A673 (cell line): ENCODE measurements around the gene MAGEF1. TPM values are rescaled to one million over a fixed set of nuclear protein-coding genes. Genes with fewer than 3 reads are reported as not detected.
A peak's percentile ranks its signal among the peaks of the same experiment; 100 is the strongest.

Experiments
- BruUV-seq: library from RNA; stranded (reverse); fragments of 400-500 nt; replicated peaks from 2 replicates; lab custom pipeline; 2021; lab: Mats Ljungman, UMichigan
- CTCF ChIA-PET: fragments of 300-600 bp; sonication (Branson Sonifier 250); formaldehyde crosslinking; loops from one replicate; lab custom pipeline; 2022; ENCODE audit warnings: antibody characterized with exemption; lab: Charles Lee
- POLR2A ChIA-PET: fragments of 300-600 bp; sonication (Branson Sonifier 250); formaldehyde crosslinking; loops from one replicate; lab custom pipeline; 2022; ENCODE audit warnings: antibody characterized with exemption; ENCODE audit not compliant: low non-redundant PET; lab: Charles Lee
- DNase-seq: peaks from one replicate; pipeline ENCODE4 v3.0.0-alpha.2; 2015; ENCODE audit warnings: low spot score
- H3K27ac ChIP-seq: fragments of 200-600 bp; sonication (generic); 2 replicates; pipeline ENCODE4 v1.5.1; 2016; ENCODE audit warnings: mixed run types, low read depth, mild to moderate bottlenecking, mixed read lengths, antibody characterized with exemption, low read length; ENCODE audit not compliant: poor library complexity, severe bottlenecking
- H3K27me3 ChIP-seq: fragments of 200-600 bp; sonication (generic); replicated peaks from 2 replicates; pipeline ENCODE4 v1.6.1; 2017; ENCODE audit warnings: mixed run types, low read depth, mild to moderate bottlenecking, mixed read lengths, antibody characterized with exemption, low read length; ENCODE audit not compliant: insufficient read depth, poor library complexity
- H3K36me3 ChIP-seq: fragments of 200-600 bp; sonication (generic); 2 replicates; pipeline ENCODE4 v1.6.1; 2016; ENCODE audit warnings: mixed run types, mild to moderate bottlenecking, mixed read lengths, antibody characterized with exemption, low read length; ENCODE audit not compliant: insufficient read depth, poor library complexity, severe bottlenecking
- H3K4me1 ChIP-seq: fragments of 200-600 bp; sonication (generic); 2 replicates; pipeline ENCODE4 v1.6.1; 2017; ENCODE audit warnings: mixed run types, mild to moderate bottlenecking, mixed read lengths, antibody characterized with exemption, low read length; ENCODE audit not compliant: insufficient read depth, poor library complexity, severe bottlenecking
- H3K4me3 ChIP-seq: fragments of 200-600 bp; sonication (generic); 2 replicates; pipeline ENCODE4 v1.5.1; 2016; ENCODE audit warnings: low read depth, mixed run types, mild to moderate bottlenecking, mixed read lengths, low read length; ENCODE audit not compliant: poor library complexity, severe bottlenecking
- H3K9me3 ChIP-seq: fragments of 200-600 bp; sonication (generic); 2 replicates; pipeline ENCODE4 v1.6.1; 2016; ENCODE audit warnings: mixed run types, low read depth, mild to moderate bottlenecking, mixed read lengths, antibody characterized with exemption, low read length; ENCODE audit not compliant: poor library complexity, severe bottlenecking
- EZH2 ChIP-seq: fragments of 200-600 bp; sonication (generic); IDR thresholded peaks from 2 replicates; pipeline ENCODE4 v1.6.1; 2017; ENCODE audit warnings: borderline replicate concordance, low read depth, mild to moderate bottlenecking, mixed read lengths, antibody characterized with exemption, low read length; ENCODE audit not compliant: poor library complexity, severe bottlenecking
- intact Hi-C: fragments of 100-400 bp; cut with micrococcal nuclease; formaldehyde crosslinking; loops from one replicate; pipeline ENCODE4 v1.10.0; 2022; ENCODE audit not compliant: unreplicated experiment
- total RNA-seq: library from RNA; stranded (reverse); gene quantifications from 2 replicates; pipeline ENCODE4 v1.2.3, GENCODE V29; 2021
- TF ChIP-seq, protein P1 (sequence below): fragments of 300-800, 200-600 bp; sonication (generic); conservative IDR thresholded peaks from 2 replicates; pipeline ENCODE4 v1.5.1; 2017; ENCODE audit warnings: low read depth, mild to moderate bottlenecking, antibody characterized with exemption, low read length, moderate library complexity, mixed read lengths

MAGEF1 gene
- total RNA-seq, 1 experiment from 2014 or later = 47.6 TPM

DNA sequence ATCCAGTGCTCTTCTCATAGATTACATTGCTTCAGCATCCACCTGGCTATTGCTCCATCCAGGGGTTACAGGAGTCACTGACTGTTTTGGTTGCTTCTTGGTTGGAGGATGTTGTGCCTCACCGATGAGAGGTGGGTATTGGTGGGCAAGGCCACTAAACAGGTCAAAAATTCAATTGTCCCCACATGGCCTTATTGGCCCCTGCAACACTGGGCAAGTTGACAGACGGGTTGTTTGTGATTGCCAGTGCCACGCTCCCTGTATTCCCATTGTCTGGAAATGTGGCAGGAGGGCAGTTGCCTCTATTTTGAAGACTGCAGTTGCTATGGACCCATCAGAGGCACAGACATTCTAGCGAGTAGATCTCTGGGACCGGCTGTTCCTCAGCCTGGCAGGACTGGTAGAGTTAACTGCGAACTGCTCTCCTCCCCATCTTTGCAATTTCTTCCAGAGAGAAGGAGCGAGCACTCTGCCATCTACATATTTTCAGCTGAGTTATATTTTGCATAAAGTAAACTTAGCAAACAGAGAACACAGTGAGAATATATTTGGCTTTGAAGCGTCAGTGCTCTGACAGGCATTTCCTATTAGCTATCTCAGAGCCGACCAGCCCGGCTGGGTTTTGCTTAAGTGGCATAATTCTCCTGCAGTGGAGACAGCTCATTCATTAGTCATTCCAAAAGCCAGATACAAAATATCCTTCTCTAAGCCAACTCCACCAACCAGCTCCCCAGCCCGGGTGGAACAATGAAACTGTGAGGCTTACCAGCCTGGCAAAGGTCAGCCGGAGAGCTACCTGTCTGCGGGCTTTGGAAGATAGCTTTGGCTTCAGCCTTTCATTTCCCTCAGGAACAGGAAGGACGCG lies 26.0 kb upstream of the MAGEF1 start:
- Histone ChIP-seq H3K27me3 (no peaks in the 10 kb centered on the region), H3K36me3 (no peaks in the 10 kb centered on the region), H3K4me3 (no peak overlapping the region), H3K9me3 (no peaks in the 10 kb centered on the region), H3K27ac (no peak overlapping the region), H3K4me1 (peaks cover 22% of the 10 kb centered on the region)
- BruUV-seq = no TSS peak
- ChIA-PET CTCF (interaction anchor here (0.5 kb wide), 1 partner anchor 435 kb away, joined by 3 read pairs; no protein-coding TSS in a partner anchor), POLR2A (no interaction called here)
- peak; percentile 44 for DNase-seq
- TF ChIP-seq, protein P1, sequence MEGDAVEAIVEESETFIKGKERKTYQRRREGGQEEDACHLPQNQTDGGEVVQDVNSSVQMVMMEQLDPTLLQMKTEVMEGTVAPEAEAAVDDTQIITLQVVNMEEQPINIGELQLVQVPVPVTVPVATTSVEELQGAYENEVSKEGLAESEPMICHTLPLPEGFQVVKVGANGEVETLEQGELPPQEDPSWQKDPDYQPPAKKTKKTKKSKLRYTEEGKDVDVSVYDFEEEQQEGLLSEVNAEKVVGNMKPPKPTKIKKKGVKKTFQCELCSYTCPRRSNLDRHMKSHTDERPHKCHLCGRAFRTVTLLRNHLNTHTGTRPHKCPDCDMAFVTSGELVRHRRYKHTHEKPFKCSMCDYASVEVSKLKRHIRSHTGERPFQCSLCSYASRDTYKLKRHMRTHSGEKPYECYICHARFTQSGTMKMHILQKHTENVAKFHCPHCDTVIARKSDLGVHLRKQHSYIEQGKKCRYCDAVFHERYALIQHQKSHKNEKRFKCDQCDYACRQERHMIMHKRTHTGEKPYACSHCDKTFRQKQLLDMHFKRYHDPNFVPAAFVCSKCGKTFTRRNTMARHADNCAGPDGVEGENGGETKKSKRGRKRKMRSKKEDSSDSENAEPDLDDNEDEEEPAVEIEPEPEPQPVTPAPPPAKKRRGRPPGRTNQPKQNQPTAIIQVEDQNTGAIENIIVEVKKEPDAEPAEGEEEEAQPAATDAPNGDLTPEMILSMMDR = no peak
- no peak for TF ChIP-seq EZH2
- intact Hi-C loops = no loop called here

DNA sequence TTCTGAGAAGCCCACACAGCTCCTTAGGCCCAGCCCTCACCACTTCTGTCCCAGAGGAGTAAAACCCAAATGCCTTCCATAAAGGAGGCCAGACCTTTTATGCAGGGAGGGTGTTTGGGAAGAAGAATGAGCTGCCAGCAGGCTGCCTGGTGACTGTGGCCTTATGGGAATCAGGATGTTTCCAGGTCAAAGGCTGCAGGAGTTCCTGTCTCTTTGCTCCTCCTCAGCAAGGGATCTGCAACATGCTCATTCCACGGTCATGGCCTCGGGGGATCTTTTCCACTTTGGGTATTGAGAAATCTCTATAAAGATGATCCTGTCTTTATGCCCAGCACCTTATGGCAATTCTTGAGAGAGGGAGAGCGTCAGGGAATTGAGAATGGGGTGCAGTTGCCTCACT lies 25.2 kb upstream of the MAGEF1 start:
- TF ChIP-seq EZH2 = no peak
- TF ChIP-seq, protein P1 = no peak
- CTCF ChIA-PET = interaction anchor here (0.9 kb wide), 1 partner anchor 10 kb away, joined by 4 read pairs; no protein-coding TSS in a partner anchor
- DNase-seq = no peak

DNA sequence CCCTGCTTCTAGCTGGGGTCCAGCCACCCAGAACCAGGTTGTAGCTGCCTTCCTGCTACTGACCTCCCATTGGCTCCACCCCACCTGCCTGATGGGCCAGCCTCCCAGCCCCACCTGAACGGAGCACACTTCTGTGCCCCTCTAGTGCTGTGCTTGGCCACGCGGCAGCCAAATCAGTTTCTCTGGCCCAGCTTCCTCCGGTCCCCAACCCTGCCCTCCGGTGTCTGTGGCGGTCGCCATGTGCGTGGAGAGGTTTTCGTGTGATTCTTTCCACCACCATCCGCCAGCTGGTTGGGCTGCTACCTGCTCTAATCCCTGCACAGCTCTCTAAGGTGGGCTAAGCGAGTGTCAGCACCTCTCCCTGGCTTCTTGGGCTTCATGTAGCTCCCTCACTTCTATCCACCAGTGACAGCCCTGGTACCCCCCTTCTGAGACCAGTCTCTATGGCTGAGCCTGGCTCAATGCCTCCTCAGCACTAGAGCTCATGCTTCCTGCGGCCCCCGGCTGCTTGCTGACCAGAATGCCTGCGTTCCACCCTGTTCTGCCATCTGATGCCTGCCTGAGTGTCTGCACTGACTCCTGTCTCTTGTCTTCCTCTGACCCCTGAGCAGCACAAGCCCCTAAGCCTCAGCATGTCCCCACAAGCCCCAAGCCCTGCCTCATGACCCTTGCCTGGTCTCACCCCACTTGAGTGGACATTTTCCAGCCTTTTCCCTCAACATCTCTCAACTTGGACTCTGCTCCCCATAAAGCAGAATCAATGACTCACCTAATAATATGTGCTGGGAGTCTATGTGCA lies 23.2 kb upstream of the MAGEF1 start:
- Histone ChIP-seq H3K36me3 (no peaks in the 10 kb centered on the region), H3K27me3 (no peaks in the 10 kb centered on the region), H3K4me1 (peaks cover 8% of the 10 kb centered on the region), H3K4me3 (no peak overlapping the region), H3K27ac (no peak overlapping the region), H3K9me3 (no peaks in the 10 kb centered on the region)
- no TSS peak for BruUV-seq
- DNase-seq = no peak
- ChIA-PET POLR2A (no interaction called here), CTCF (no interaction called here)
- intact Hi-C loops = no loop called here
- TF ChIP-seq, protein P1 = no peak
- TF ChIP-seq EZH2 = no peak

More for the DNA sequence above, 25.2 kb upstream of the MAGEF1 start:
- Histone ChIP-seq H3K4me1 (peaks cover 22% of the 10 kb centered on the region), H3K27ac (no peak overlapping the region), H3K9me3 (no peaks in the 10 kb centered on the region), H3K4me3 (no peak overlapping the region), H3K36me3 (no peaks in the 10 kb centered on the region), H3K27me3 (no peaks in the 10 kb centered on the region)
- intact Hi-C loops = no loop called here
- no TSS peak for BruUV-seq
- POLR2A ChIA-PET = no interaction called here
